Measurements from ENCODE around the gene PACS1. TPM values are rescaled to one million over a fixed set of nuclear protein-coding genes. Genes with fewer than 3 reads are reported as not detected.

The PACS1 gene
- total RNA-seq, 3 donors from 2014 or later: 37.9 to 40.6 (median 38.6) TPM

DNA sequence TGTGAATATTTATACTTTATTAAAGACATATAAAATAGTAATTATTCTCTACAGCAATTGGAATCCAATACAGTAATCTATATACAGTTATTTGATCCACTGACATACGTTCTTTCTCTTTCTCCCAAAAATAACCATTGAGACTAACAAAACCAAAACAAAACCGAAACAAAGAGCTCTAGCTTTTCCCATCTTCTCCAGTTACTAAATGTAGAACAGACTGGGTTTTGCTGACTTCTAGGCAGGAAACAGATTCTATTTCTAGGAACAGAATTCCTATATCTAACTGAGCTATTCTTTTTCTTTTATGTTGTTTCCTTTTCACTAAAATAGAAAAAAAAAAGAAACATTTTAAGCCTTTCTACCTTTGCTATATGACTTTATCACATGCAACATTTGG, 80.1 kb downstream of the PACS1 start:
- Histone ChIP-seq H3K4me1 (no peaks in the 10 kb centered on the region), H3K27me3 (no peaks in the 10 kb centered on the region), H3K27ac (no peak overlapping the region), H3K9me3 (no peaks in the 10 kb centered on the region), H3K4me3 (no peak overlapping the region), H3K36me3 (no peaks in the 10 kb centered on the region)
- TF ChIP-seq, protein P1, sequence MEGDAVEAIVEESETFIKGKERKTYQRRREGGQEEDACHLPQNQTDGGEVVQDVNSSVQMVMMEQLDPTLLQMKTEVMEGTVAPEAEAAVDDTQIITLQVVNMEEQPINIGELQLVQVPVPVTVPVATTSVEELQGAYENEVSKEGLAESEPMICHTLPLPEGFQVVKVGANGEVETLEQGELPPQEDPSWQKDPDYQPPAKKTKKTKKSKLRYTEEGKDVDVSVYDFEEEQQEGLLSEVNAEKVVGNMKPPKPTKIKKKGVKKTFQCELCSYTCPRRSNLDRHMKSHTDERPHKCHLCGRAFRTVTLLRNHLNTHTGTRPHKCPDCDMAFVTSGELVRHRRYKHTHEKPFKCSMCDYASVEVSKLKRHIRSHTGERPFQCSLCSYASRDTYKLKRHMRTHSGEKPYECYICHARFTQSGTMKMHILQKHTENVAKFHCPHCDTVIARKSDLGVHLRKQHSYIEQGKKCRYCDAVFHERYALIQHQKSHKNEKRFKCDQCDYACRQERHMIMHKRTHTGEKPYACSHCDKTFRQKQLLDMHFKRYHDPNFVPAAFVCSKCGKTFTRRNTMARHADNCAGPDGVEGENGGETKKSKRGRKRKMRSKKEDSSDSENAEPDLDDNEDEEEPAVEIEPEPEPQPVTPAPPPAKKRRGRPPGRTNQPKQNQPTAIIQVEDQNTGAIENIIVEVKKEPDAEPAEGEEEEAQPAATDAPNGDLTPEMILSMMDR (IDR thresholded peaks at IDR 0.05): no peak
- TF ChIP-seq POLR2AphosphoS5 (IDR thresholded peaks at IDR 0.05) (no peak), POLR2A (IDR thresholded peaks at IDR 0.05) (no peak)
- intact Hi-C loops (cut with DNase I; ENCODE audit: low total_unique reads): no loop called here
- DNase-seq (ENCODE audit: low spot score in 2 of 2): no peak

DNA sequence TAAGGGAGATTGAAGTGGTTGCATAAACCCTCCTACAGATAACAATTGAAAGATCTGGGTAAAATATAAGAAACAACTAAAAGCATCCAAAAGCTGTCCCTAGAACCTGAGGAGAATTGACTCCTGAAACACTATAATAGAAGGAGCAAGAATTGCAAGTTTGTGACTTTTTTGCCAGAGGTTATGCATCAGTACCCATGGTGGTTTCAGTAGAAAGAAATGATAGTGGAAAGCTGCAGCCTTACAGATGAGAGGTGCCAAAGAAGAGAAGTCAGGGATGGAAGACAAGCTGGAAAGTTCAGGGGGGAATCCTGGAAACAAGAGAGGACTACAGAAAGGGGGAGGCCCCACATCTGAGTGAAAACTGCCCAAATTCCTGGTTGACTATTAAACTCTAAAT, 80.7 kb downstream of the PACS1 start:
- no peaks in the 10 kb centered on the region for H3K4me1 ChIP-seq
- H3K36me3 ChIP-seq: no peaks in the 10 kb centered on the region
- intact Hi-C loops (cut with DNase I; ENCODE audit: low total_unique reads): no loop called here
- no peak overlapping the region for H3K27ac ChIP-seq
- DNase-seq (ENCODE audit: low spot score in 2 of 2): no peak
- no peaks in the 10 kb centered on the region for H3K9me3 ChIP-seq
- H3K4me3 ChIP-seq: no peak overlapping the region
- H3K27me3 ChIP-seq: no peaks in the 10 kb centered on the region
- TF ChIP-seq, protein P1 (IDR thresholded peaks at IDR 0.05): no peak
- TF ChIP-seq POLR2A (IDR thresholded peaks at IDR 0.05) (no peak), POLR2AphosphoS5 (IDR thresholded peaks at IDR 0.05) (no peak)

DNA sequence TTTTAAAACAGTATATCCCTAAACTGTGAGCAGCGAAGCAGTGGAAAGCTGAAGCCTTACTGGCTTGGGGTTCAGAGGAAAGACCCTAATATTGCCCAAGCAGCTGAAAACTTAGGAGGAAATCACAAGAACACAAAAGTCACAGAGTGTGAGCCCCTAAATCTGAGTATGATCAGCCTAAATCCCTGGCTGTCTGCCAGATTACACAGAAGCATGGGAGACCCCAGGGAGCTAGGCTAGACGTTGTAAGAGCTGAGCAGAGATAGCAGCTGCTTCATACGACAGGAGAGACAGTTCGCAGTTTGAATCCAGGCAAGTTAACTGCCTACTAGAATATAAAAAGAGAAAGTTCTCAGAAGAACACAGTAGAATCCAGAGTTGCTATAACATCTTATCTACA, 81.2 kb downstream of the PACS1 start:
- Histone ChIP-seq H3K4me1 (no peaks in the 10 kb centered on the region), H3K27ac (no peak overlapping the region), H3K36me3 (no peaks in the 10 kb centered on the region), H3K9me3 (no peaks in the 10 kb centered on the region), H3K27me3 (no peaks in the 10 kb centered on the region), H3K4me3 (no peak overlapping the region)
- intact Hi-C loops (cut with DNase I; ENCODE audit: low total_unique reads): no loop called here
- TF ChIP-seq POLR2AphosphoS5 (IDR thresholded peaks at IDR 0.05) (no peak), POLR2A (IDR thresholded peaks at IDR 0.05) (no peak)
- TF ChIP-seq, protein P1 (IDR thresholded peaks at IDR 0.05): no peak
- no peak for DNase-seq (ENCODE audit: low spot score in 2 of 2)

DNA sequence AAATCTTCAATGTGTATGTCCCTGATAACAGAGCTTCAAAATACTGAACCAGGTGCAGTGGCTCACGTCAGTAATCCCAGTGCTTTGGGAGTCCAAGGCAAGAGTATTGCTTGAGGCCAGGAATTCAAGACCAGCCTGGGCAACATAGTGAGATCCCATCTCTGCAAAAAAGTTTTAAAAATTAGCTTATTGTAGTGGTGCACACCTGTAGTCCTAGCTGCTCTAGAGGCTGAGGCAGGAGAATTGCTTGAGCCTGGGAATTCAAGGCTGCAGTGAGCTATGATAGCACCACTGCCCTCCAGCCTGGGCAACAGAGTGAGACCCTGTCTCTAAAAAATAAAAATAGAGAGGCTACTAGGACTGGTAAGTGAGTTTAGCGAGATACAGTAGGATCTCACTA, 84.0 kb downstream of the PACS1 start:
- H3K4me1 ChIP-seq: no peaks in the 10 kb centered on the region
- H3K27ac ChIP-seq: no peak overlapping the region
- H3K9me3 ChIP-seq: no peaks in the 10 kb centered on the region
- no peaks in the 10 kb centered on the region for H3K27me3 ChIP-seq
- no peaks in the 10 kb centered on the region for H3K36me3 ChIP-seq
- no peak for TF ChIP-seq POLR2A (IDR thresholded peaks at IDR 0.05)
- TF ChIP-seq, protein P1 (IDR thresholded peaks at IDR 0.05): no peak
- TF ChIP-seq POLR2AphosphoS5 (IDR thresholded peaks at IDR 0.05): no peak
- no peak overlapping the region for H3K4me3 ChIP-seq
- intact Hi-C loops (cut with DNase I; ENCODE audit: low total_unique reads): no loop called here
- DNase-seq (ENCODE audit: low spot score in 2 of 2): no peak

DNA sequence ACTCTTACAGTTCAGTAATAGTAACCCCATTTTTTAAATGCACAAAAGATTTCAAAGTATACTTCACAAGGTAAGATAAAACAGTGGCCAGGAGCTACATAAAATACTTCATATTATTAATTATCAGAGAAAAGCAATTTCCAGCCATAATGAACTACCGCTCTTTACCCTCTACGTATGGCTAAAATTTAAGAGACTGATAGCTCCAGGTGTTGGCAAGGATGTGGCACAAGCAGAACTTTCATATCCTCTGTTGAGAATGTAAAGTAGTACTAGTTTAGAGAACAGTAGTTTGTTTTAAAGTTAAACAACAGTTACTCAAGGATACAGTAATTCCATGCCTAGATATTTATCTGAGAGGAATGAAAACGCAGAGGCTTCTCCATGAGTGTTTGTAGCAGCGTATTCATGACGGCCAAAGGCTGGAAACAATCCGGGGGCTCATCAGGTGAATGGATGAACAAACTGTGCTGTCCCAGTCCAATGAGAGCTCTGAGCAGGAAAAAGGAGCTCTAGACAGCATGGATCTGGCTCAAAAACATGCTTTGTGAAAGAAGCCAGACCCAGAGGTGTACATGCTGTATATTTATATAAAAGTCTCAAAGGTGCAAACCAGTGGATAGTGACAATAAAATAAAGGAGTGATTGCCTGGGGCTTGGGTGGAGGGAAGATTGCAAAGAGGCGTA, 85.5 kb downstream of the PACS1 start:
- no peak for DNase-seq (ENCODE audit: low spot score in 2 of 2)
- H3K4me1 ChIP-seq: no peaks in the 10 kb centered on the region
- no peaks in the 10 kb centered on the region for H3K9me3 ChIP-seq
- no peaks in the 10 kb centered on the region for H3K36me3 ChIP-seq
- intact Hi-C loops (cut with DNase I; ENCODE audit: low total_unique reads): no loop called here
- no peak overlapping the region for H3K27ac ChIP-seq
- no peaks in the 10 kb centered on the region for H3K27me3 ChIP-seq
- TF ChIP-seq, protein P1 (IDR thresholded peaks at IDR 0.05): no peak
- no peak for TF ChIP-seq POLR2A (IDR thresholded peaks at IDR 0.05)
- no peak for TF ChIP-seq POLR2AphosphoS5 (IDR thresholded peaks at IDR 0.05)
- H3K4me3 ChIP-seq: no peak overlapping the region

Measured in breast epithelium (tissue), 4 donors.